Measurements from ENCODE around the gene BICDL1. TPM values are rescaled to one million over a fixed set of nuclear protein-coding genes. Genes with fewer than 3 reads are reported as not detected.

BICDL1 gene
- total RNA-seq, 1 donor from 2014 or later = 7.4 TPM

GRCh38 chr12:120130011-120130410 lies 141.0 kb downstream of the BICDL1 start:
- Mint-ChIP-seq H3K4me1 (ENCODE audit: unreplicated experiment) (peaks cover 5% of the 10 kb centered on the region), H3K4me3 (no peak overlapping the region), H3K36me3 (peaks cover 19% of the 10 kb centered on the region)

DNA sequence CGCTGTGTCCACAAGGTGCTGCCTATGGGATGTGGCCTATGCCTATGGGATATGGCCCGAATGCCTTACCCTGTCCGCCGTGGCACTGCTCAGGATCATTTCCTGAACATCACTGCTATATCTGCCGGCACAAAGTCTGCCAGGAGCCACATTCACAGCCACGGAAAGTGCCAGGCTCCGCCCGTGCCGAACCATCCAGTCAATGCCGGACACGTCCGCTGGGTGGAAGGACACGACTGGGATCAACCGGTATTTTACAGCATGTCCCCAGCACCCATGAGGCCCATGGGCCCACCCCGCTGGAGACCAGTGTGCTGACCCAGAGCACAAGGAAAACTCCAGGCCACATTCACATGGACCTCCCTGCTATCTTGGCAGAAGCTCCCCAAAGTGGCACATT lies 142.1 kb downstream of the BICDL1 start:
- Mint-ChIP-seq H3K9me3 (no peaks in the 10 kb centered on the region), H3K27me3 (no peaks in the 10 kb centered on the region), H3K4me3 (no peak overlapping the region), H3K36me3 (peaks cover 19% of the 10 kb centered on the region), H3K4me1 (ENCODE audit: unreplicated experiment) (peaks cover 5% of the 10 kb centered on the region), H3K27ac (no peak overlapping the region)
- TF ChIP-seq, protein P1, sequence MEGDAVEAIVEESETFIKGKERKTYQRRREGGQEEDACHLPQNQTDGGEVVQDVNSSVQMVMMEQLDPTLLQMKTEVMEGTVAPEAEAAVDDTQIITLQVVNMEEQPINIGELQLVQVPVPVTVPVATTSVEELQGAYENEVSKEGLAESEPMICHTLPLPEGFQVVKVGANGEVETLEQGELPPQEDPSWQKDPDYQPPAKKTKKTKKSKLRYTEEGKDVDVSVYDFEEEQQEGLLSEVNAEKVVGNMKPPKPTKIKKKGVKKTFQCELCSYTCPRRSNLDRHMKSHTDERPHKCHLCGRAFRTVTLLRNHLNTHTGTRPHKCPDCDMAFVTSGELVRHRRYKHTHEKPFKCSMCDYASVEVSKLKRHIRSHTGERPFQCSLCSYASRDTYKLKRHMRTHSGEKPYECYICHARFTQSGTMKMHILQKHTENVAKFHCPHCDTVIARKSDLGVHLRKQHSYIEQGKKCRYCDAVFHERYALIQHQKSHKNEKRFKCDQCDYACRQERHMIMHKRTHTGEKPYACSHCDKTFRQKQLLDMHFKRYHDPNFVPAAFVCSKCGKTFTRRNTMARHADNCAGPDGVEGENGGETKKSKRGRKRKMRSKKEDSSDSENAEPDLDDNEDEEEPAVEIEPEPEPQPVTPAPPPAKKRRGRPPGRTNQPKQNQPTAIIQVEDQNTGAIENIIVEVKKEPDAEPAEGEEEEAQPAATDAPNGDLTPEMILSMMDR (conservative IDR thresholded peaks at IDR 0.05) = no peak
- no peak for DNase-seq (ENCODE audit: extremely low spot score, unreplicated experiment)

More at GRCh38 chr12:120130011-120130410, 141.0 kb downstream of the BICDL1 start:
- no peak overlapping the region for H3K27ac Mint-ChIP-seq
- DNase-seq (ENCODE audit: extremely low spot score, unreplicated experiment) = no peak
- H3K27me3 Mint-ChIP-seq = no peaks in the 10 kb centered on the region
- H3K9me3 Mint-ChIP-seq = no peaks in the 10 kb centered on the region
- TF ChIP-seq, protein P1 (conservative IDR thresholded peaks at IDR 0.05) = no peak

DNA sequence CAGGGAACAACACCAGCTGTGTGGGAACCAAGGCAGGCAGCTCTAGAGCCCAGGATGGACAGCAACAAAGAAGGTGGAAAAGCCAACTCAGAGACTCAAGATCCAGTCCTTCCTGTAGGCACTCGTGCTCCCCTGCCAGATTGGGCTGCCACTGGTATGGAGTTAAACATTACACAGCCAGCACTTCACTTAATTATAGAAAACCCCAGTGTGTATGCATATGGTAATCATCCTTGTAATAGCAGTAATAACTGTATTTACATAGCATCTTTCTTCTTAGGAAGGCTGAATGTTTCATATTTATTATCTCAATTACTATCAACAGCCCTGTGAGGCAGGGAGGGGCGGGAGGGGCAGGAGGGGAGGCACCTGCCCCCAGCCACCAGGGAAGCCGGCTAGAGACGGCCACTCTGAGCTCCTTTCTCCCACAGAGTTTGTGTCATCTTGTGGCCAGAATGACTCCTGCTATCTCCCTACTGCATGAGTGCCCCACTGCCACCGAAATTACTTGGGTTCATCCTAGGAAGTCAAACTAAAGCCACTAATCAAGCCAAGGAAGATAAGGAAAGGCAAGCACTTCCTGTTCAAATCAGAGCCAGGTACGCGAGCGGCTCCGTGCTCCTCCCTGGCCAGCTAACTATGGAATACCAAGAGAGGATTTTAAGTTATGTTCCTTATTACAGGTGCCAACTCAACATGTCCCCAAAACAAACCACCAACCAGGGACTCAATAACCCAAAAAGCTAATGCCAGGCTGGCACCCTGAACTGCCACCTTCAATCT lies 143.2 kb downstream of the BICDL1 start:
- no peaks in the 10 kb centered on the region for H3K4me1 Mint-ChIP-seq (ENCODE audit: unreplicated experiment)
- TF ChIP-seq, protein P1 (conservative IDR thresholded peaks at IDR 0.05) = no peak
- no peak for DNase-seq (ENCODE audit: extremely low spot score, unreplicated experiment)
- H3K27me3 Mint-ChIP-seq = no peaks in the 10 kb centered on the region
- no peak overlapping the region for H3K27ac Mint-ChIP-seq
- H3K4me3 Mint-ChIP-seq = no peak overlapping the region
- H3K36me3 Mint-ChIP-seq = peaks cover 10% of the 10 kb centered on the region
- no peaks in the 10 kb centered on the region for H3K9me3 Mint-ChIP-seq

- Mint-ChIP-seq H3K4me3 (no peak overlapping the region), H3K27me3 (no peaks in the 10 kb centered on the region), H3K4me1 (ENCODE audit: unreplicated experiment) (no peaks in the 10 kb centered on the region), H3K9me3 (no peaks in the 10 kb centered on the region), H3K27ac (no peak overlapping the region), H3K36me3 (peaks cover 9% of the 10 kb centered on the region)
- TF ChIP-seq, protein P1 (conservative IDR thresholded peaks at IDR 0.05) = no peak
- no peak for DNase-seq (ENCODE audit: extremely low spot score, unreplicated experiment)
Observed at GRCh38 chr12:120132863-120133385, 143.9 kb downstream of the BICDL1 start.

- Mint-ChIP-seq H3K36me3 (peaks cover 12% of the 10 kb centered on the region), H3K4me3 (no peak overlapping the region), H3K27ac (no peak overlapping the region), H3K9me3 (no peaks in the 10 kb centered on the region), H3K4me1 (ENCODE audit: unreplicated experiment) (no peaks in the 10 kb centered on the region), H3K27me3 (no peaks in the 10 kb centered on the region)
- TF ChIP-seq, protein P1 (conservative IDR thresholded peaks at IDR 0.05) = no peak
- no peak for DNase-seq (ENCODE audit: extremely low spot score, unreplicated experiment)
Observed at GRCh38 chr12:120134307-120134980, 145.4 kb downstream of the BICDL1 start.
